ENCODE measurements around the gene AAK1.
A peak's percentile ranks its signal among the peaks of the same experiment; 100 is the strongest.
"Not testable (repeated sequence)": the region's sequence is repeated elsewhere in the genome, so short reads cannot be mapped to it uniquely, and the experiment has no call there.

The AAK1 gene

DNA sequence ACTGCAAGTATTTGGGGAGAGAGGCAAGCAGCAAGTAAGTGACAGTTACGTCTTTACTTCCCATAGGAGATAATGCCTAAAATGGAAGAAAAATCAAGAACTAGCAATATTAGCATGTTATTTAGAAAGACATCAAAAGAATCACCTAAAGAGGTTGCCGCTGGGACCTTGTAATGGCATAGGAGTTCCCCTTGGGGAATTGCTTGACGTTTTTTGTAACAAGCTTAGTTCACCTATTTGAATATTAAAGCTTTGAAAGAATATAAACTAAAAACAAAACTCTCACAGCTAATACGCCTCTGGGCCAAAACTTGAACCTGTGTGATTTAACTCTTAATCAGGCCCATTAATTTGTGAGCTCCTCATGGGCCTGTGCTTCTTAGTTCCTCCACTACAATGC, 89.0 kb downstream of the AAK1 start:
- no peak overlapping the region for H3K27ac ChIP-seq
- TF ChIP-seq, protein P1, sequence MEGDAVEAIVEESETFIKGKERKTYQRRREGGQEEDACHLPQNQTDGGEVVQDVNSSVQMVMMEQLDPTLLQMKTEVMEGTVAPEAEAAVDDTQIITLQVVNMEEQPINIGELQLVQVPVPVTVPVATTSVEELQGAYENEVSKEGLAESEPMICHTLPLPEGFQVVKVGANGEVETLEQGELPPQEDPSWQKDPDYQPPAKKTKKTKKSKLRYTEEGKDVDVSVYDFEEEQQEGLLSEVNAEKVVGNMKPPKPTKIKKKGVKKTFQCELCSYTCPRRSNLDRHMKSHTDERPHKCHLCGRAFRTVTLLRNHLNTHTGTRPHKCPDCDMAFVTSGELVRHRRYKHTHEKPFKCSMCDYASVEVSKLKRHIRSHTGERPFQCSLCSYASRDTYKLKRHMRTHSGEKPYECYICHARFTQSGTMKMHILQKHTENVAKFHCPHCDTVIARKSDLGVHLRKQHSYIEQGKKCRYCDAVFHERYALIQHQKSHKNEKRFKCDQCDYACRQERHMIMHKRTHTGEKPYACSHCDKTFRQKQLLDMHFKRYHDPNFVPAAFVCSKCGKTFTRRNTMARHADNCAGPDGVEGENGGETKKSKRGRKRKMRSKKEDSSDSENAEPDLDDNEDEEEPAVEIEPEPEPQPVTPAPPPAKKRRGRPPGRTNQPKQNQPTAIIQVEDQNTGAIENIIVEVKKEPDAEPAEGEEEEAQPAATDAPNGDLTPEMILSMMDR (conservative IDR thresholded peaks at IDR 0.05; ENCODE audit: low read depth), result no peak
- ChIA-PET CTCF (no interaction called here), POLR2A (ENCODE audit: low non-redundant PET) (no interaction called here)
- DNase-seq (ENCODE audit: low spot score), result no peak

DNA sequence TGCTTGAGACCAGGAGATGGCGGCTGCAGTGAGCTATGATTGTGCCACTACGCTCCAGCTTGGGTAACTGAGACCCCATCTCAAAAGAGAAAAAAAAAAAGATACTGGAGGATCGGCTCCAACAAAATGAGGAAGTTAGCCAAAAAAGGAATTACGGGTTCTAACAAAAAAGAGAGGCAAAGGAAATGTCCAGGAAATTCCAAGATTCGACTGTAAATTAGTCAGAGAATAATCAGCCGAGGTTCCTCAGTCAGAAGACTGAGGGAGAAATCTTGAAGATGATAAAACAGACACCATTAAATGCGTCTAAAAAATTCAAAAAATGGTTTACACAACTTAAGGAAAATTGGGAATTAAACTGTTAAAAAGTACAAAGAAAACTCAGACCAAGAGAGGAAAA, 89.5 kb downstream of the AAK1 start:
- DNase-seq (ENCODE audit: low spot score), result no peak
- POLR2A ChIA-PET (ENCODE audit: low non-redundant PET), result no interaction called here
- CTCF ChIA-PET, result interaction anchor here (0.6 kb wide), 1 partner anchor 40 kb away, joined by 3 read pairs; no protein-coding TSS in a partner anchor
- H3K27ac ChIP-seq, result no peak overlapping the region
- TF ChIP-seq, protein P1 (conservative IDR thresholded peaks at IDR 0.05; ENCODE audit: low read depth), result no peak

DNA sequence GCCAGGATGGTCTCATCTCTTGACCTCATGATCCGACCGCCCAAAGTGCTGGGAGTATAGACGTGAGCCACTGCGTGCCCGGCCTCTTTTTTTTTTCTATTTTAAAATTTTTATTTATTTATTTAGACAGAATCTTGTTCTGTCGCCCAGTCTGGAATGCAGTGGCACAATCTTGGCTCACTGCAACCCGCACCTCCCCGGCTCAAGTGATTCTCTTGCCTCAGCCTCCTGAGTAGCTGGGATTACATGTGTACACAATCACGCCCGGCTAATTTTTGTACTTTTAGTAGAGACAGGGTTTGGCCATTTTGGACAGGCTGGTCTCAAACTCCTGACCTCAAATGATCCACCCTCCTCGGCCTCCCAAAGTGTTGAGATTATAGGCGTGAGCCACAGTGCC, 93.0 kb downstream of the AAK1 start:
- POLR2A ChIA-PET (ENCODE audit: low non-redundant PET); CTCF ChIA-PET: not testable (repeated sequence)

DNA sequence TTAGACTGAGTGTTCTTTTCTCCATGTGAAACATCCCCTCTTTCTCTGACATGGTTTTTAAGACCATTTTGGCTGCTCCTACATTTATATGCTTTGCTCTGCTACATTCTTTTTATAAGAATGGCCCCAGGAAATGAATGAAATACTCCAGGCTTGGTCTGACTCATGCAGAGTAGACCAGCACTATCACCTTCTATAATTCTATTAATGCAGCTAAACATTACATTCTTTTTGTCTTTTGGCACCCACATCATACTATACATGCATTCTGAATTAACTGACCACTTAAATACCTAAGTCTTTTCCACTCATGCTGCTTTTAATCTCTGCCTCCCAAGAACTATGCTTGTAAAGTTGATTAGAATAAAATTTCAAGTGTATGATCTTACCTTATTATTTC, 94.1 kb downstream of the AAK1 start:
- POLR2A ChIA-PET (ENCODE audit: low non-redundant PET), result no interaction called here
- DNase-seq (ENCODE audit: low spot score), result peak; percentile 52
- H3K27ac ChIP-seq, result no peak overlapping the region
- CTCF ChIA-PET, result no interaction called here
- TF ChIP-seq, protein P1 (conservative IDR thresholded peaks at IDR 0.05; ENCODE audit: low read depth), result no peak

More for the DNA sequence above, 93.0 kb downstream of the AAK1 start:
- DNase-seq (ENCODE audit: low spot score); H3K27ac ChIP-seq: not testable (repeated sequence)

DNA sequence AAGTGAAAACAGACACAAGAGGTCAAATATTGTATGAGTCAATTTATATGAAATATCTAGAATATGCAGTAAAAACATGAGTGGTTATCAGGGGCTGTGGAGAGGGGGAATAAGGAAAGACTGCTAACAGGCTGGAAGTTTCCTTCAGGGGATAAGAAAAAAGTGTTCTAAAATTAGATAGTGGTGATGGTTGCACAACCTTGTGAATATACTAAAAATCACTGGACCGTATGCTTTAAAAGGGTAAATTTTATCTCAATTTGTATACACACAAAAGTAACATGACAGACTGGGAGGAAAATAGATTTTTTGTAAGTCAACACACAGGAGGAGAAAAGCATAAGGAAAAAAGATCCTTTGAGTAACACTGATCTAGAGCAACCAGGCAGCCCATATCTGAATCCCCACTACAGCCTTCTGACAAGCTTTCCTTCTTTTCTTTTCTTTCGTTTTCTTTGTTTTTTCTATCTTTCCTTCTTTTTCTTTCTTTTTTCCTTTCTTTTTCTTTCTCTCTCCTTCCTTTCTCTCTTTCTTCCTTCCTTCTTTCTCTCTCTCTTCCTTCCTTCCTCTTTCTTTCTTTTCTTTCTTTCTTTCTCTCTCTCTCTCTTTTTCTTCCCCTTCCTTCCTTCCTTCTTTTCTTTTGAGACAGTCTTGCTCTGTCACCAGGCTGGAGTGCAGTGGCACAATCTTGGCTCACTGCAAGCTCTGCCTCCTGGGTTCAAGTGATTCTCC, 95.4 kb downstream of the AAK1 start:
- H3K27ac ChIP-seq, result no peak overlapping the region
- DNase-seq (ENCODE audit: low spot score), result no peak
- CTCF ChIA-PET, result interaction anchor here (1.0 kb wide), 1 partner anchor 176 kb away, joined by 3 read pairs; no protein-coding TSS in a partner anchor
- TF ChIP-seq, protein P1 (conservative IDR thresholded peaks at IDR 0.05; ENCODE audit: low read depth), result no peak
- POLR2A ChIA-PET (ENCODE audit: low non-redundant PET), result no interaction called here

DNA sequence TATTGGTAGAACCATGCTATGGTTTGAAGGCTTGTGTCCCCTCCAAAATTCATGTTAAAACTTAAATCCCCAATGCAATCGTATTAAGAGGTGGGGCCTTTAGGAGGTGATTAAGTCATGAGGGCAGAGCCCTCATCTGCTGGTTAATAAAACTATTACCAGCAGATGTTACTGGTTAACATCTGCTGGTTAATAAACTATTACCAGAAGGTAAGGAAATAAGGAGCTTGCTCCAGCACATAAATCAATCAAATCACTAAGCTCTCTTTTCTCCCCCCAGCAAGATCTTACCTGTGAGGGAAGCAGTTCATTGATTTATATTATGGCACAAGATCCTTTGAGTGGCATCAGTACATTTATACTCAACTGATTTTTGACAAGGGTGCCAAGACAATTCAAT, 96.9 kb downstream of the AAK1 start:
- ChIA-PET POLR2A (ENCODE audit: low non-redundant PET) (no interaction called here), CTCF (interaction anchor here (0.6 kb wide), 2 partner anchors 13 to 23 kb away, joined by 3 to 7 read pairs; no protein-coding TSS in a partner anchor)
- H3K27ac ChIP-seq, result no peak overlapping the region
- TF ChIP-seq, protein P1 (conservative IDR thresholded peaks at IDR 0.05; ENCODE audit: low read depth), result no peak
- DNase-seq (ENCODE audit: low spot score), result no peak

DNA sequence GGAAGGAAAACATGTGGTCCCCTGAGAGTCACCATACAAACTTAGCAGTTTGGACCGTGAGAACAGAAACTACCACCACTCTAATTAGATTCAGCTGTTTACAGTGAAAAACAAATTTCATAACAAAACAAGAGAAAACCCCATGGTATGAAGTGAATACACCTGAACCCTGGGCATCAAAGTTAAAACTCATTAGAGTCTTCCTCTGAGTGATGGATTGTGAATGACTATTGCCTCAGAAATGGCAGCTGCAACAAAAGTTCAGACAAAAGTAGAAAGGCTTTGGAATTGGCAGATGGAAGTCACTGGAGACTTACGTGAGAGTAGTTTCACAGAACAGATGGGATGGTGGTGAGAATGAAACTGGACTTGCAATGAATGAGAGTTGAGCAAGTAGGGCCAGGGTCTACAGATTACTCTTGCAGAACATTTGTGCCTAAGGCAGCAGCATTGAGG, 98.0 kb downstream of the AAK1 start:
- DNase-seq (ENCODE audit: low spot score), result no peak
- ChIA-PET CTCF (no interaction called here), POLR2A (ENCODE audit: low non-redundant PET) (no interaction called here)
- TF ChIP-seq, protein P1 (conservative IDR thresholded peaks at IDR 0.05; ENCODE audit: low read depth), result no peak
- no peak overlapping the region for H3K27ac ChIP-seq
